Measurements from ENCODE around the gene PRTG.
"Not testable (repeated sequence)": the region's sequence is repeated elsewhere in the genome, so short reads cannot be mapped to it uniquely, and the experiment has no call there.

The PRTG gene

DNA sequence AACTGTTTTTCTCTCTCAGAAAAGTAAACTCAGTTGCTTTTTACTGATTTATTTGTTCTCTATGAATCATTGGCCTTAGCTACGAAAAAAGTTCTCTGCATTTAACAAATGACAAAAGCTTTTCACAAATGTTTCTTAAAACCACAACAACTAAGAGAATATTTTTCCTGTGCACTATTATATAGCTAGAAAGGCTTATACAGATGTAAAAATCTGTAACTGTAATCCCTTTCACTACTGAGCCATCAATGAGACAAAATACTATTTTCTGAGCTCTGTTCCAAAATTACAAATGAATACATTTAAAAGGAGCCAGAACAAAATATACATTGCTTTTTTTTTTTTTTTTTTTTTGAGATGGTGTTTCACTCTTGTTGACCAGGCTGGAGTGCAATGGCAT lies 109.2 kb downstream of the PRTG start:
- no peak for DNase-seq (ENCODE audit: low read depth in 2 of 2)

DNA sequence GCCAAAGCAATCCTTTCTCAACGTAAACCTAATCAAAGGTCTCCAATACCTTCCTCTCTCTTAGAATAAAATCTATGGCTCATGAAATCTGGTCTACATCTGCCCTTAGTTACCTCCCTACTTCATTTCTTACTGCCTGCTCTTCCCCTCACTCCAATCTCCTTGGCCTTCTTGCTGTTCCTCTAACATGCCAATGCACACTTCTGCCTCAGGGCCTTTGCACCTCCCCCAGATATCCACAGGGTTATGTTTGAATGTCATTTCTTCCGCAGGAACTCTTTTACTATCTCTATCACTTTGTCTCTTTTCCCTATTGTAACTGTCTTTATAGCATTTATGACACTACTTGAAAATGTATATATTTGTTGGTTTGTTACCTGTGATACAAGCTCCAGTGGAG lies 110.5 kb downstream of the PRTG start:
- DNase-seq (ENCODE audit: low read depth in 2 of 2): no peak

DNA sequence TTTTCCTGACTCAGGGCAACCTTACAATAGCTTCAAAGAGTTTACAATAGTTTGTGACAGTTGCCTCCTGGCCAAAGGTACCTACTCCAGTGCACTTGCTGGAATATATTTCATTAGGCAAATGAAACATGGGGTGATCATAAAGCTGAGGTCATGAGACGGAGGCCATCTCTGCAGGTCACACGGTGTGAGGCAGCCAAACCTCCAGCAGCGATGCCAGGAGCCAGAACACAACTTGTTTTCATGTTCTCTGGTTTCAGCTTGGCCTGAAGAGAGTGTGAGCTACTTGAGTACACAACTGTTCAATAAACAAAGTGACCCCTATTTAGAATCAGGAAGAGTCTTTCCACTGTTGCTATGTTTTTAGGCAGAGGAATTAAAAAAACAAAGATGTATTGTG lies 112.1 kb downstream of the PRTG start:
- DNase-seq (ENCODE audit: low read depth in 2 of 2): no peak

DNA sequence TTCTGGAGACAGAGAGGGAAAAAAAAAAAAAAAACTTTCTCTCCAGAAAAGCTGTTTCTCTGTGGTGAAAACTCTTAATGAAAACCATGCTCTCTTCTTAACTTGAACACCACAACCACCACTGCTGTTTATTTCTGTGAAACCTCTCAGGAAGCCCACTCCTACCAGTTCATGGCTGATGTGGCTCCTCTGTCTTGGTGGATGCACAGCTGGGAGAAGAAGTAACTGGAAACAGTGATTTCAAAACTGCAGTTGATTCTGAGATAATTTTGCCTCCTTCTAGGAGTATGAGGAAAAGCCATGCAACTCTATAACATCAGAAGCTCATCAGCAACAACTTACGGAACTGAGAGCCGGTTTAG lies 114.6 kb downstream of the PRTG start:
- DNase-seq (ENCODE audit: low read depth in 2 of 2): no peak

DNA sequence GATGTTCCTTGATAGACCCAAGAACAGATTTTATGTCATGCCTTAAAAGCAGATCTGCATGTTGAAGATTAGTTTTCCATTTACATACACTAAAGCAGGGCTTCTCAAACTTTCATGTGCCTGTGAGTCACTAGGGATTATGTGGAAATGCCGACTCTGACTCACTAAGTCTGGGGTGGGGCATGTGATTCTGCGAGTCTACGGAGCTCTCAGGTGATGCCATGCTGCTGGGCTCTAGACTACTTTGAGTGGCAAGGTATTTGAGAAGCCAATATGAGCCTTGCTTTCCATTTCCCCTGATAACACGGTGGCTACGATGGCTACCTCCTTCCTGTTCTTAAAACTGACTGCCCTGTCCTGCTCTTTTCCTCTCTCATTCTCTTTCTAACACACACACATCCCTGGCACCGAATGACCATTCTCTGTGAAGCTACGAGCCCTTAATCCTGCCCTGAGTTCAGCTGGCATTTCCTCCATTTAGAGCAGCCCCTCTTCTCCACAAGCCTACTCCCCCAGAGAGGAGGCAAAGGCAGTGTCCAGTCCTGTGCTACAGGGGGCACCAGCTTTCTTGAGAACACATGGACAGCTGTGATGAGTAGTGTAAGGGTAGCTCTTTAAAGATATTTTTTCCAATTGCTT lies 115.1 kb downstream of the PRTG start:
- DNase-seq (ENCODE audit: low read depth in 2 of 2): no peak

DNA sequence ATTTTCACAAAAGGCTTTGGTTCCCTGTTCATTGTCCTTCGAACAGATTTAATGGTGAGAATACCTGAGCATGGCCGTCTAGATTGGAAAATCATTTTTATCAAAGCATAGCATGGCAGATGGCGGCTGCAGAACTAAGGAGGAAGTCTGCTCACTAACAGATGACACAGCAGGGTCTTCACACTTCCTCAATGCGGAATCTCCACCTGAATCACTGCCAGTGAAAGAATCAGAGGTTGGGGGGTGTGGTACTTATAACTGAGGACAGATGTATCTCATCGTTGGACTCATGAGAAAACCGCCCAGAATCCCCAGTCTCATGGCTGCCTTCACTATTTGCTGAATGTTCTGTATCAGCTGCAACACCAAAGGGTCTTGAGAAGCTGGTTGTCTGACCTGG lies 123.2 kb downstream of the PRTG start:
- DNase-seq (ENCODE audit: low read depth in 2 of 2): no peak

DNA sequence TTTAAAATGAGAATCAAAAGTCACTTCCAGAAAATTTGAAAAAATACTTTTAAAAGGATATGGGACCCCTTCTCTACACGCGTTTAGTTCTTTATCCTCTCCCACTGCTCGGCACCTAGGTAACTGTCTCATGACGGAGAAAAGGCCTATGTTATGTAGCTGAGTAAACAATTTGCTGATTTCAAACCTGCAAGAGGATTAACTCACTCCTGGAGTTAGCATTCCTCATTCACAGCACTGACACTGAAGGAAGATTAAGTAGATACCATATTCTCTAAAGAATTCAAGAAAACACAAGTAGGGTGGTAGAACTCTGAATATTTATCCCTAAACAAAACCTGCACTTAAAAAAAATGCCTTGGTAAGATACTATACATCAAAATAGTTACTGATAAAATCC lies 124.6 kb downstream of the PRTG start:
- no peak for DNase-seq (ENCODE audit: low read depth in 2 of 2)

DNA sequence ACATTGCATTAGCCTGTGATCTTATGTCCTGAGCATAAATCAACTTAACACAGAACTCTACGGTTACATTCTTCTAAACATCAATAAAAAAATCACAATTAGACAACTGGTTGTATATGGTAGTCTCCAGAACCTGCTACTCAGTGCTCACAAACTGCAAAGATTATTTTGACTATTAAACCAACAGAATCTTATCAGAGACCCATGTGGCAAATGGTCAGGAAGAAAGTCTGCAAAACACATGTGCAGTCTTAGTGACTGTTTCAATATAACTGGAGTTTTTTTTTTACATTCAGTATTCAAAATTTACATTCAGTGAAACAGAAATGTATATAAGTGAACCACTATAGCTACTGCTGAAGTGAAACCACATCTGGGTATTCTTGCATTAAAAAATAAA lies 127.5 kb downstream of the PRTG start:
- no peak for DNase-seq (ENCODE audit: low read depth in 2 of 2)

DNA sequence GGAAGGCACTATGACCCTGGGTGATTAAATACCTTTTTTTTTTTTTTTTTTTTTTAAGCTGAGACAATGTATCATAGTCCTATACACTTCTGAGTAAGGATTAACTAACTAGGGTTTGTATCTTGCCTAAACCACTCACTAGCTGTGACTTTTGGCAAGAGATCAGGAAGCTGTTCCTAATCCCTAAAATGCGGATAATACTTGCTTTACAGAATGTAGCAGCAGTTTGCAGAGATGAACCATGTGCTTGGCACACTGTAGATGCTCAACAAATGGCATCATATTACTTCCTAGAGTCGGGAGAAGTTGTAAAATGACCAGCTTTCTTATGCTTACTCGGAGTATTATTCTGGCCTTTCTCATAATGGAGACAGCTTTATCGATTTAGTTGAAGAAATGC lies 129.2 kb downstream of the PRTG start:
- no peak for DNase-seq (ENCODE audit: low read depth in 2 of 2)

DNA sequence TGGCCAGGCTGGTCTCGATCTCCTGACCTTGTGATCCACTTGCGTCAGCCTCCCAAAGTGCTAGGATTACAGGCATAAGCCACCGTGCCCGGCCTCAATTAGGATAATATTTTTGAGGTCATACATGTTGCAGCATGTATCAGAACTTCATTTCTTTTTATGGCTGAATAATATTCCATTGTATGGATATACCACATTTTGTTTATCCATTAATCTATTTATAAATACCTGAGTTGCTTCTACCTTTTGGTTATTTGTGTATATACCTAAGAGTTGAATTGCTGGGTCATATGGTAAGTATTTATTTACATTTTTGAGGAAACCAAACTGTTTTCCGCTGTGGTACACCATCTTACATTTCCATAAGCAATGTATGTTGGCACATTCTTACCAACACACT lies 136.7 kb downstream of the PRTG start:
- DNase-seq (ENCODE audit: low read depth in 2 of 2): no peak

DNA sequence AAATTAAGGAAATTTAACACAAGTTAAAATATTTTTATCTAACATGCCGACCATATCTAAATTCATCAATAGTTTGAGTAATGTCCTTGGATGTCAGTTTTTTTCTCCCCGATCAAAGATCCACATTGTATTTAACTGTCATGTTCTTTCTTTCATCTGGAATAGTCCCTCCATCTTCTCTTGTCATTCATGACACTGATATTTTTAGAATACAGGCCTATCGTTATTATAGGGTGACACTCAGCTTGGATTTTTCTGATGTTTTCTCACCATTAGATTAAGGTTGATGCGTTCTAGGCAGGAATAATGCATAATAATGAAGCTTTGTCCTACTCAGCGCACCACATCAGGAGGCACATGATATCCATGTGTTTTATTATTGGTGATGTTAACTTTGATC lies 141.6 kb downstream of the PRTG start:
- DNase-seq (ENCODE audit: low read depth in 2 of 2): no peak

DNA sequence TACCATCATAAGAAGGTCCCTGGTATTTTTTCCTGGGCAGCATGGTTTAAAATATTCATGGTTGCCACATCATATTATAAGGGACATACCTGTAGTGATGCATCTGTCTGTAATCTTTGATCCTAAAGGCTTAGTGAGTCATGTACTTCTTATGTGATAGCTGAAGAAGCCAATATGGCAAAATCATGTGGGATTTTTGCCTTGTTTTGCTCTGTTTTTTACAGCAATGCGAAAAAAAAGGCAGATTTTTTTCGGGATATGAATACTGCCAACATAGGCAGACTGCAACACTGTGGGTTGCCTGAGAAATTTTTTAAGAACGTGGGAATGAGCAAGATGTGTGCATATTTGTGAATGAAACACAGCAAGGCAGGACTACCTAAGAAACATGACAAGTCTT lies 143.5 kb downstream of the PRTG start:
- no peak for DNase-seq (ENCODE audit: low read depth in 2 of 2)

DNA sequence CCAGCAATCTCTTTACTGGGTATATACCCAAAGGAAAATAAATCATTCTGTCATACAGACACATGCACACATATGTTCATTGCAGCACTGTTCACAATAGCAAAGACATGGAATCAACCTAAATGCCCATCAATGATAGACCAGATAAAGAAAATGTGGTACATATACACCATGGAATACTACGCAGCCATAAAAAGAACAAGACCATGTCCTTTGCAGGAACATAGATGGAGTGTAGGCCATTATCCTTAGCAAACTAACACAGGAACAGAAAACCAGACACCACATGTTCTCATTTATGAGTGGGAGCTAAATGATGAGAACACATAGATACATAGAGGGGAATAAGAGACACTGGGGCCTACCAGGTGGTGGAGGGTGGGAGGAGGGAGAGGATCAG lies 149.9 kb downstream of the PRTG start:
- not testable (repeated sequence) for DNase-seq (ENCODE audit: low read depth in 2 of 2)

DNA sequence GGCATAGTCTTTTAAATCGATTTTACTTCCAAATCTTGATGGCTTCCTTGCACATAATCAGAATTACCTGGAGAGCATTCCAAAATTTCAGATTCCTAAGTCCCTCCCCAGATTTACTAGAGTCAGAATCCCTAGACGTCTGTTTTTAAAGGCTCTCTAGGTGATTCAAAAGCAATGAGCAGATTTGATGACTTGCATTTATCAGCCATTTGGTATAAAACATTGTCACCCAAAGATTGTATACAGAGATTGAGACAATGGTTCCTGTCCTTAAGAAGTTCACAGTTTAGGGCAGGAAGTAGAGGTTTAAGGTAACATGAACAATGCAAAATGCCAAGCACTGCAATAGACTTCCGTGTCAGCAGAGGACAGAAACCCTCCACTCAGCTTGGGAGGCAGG lies 152.2 kb downstream of the PRTG start:
- no peak for DNase-seq (ENCODE audit: low read depth in 2 of 2)

DNA sequence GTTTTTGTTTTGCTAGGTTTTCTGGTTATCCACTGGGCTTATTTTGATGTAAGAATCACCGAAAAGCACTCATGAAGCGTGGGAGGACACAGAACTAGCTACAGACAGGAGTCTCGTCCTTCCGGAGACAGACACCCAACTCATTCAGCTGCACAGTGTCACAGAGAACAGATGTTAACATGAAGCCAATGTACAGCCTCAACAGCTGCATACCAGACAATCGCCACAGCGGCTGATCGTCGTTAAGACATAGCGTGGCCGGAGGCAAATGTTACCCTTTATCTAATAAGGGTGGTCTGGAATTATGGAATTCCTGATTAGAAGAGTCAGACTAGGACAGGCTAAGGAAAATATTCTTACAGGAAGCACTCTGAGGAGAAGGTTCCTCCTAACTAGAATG lies 153.7 kb downstream of the PRTG start:
- no peak for DNase-seq (ENCODE audit: low read depth in 2 of 2)

DNA sequence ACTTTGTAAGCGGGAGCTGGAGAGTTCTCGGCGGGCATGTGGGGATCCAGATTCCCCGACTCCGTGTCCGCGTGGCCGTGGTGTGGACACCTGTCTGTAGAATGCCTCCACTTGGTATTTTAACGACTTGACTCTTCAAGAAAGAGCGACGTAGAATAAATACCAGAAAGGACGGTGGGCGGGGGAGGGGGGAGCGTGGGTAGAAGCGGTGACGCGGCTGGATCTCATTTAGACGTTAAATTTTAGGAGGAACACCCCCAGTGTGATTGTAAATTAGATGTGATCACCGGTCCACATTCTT lies 154.2 kb downstream of the PRTG start:
- no peak for DNase-seq (ENCODE audit: low read depth in 2 of 2)

DNA sequence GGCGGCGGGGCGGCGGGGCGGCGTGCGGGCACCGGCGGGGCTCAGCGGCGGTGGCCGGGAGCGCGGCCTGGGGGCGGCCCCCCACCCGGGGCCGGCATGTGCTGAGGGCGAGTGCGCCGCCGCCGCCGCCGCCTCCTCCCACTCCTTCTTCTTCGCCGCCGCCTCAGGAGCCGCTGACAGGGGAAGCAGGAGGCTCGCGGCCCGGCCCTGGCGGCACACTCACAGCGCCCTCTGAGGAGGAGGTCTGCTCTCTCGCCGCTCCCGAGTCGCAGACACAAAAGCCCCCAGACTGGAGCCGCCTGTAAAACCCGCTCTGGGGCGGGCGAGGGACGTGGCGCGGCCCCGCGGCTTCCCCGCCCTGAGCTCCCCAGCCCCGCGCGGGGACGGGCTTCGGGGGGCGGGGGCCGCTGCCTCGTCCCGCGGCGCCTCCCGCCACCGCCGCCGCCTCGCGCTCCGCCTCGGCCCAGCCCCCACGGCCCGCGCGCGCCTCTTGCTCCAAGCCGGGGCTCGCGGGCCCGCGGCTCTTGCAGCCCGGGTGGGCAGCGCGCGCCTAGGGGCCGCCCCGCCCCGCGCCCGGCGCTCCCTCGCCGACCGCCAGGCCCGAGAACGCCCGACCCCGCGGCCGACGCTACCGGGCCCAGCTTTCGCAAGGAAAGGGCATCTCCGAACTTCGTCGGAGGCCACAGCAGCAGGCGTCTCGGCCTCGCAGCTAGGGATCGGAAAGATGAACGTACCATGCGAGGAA lies 154.7 kb downstream of the PRTG start, which contains the start of gene PYGO1:
Gene PYGO1 (minus strand): TSS at position 276 of the 745 bp plus-strand sequence. CDS start 462 bp downstream, outside the sequence.
- DNase-seq (ENCODE audit: low read depth in 2 of 2): no peak

DNA sequence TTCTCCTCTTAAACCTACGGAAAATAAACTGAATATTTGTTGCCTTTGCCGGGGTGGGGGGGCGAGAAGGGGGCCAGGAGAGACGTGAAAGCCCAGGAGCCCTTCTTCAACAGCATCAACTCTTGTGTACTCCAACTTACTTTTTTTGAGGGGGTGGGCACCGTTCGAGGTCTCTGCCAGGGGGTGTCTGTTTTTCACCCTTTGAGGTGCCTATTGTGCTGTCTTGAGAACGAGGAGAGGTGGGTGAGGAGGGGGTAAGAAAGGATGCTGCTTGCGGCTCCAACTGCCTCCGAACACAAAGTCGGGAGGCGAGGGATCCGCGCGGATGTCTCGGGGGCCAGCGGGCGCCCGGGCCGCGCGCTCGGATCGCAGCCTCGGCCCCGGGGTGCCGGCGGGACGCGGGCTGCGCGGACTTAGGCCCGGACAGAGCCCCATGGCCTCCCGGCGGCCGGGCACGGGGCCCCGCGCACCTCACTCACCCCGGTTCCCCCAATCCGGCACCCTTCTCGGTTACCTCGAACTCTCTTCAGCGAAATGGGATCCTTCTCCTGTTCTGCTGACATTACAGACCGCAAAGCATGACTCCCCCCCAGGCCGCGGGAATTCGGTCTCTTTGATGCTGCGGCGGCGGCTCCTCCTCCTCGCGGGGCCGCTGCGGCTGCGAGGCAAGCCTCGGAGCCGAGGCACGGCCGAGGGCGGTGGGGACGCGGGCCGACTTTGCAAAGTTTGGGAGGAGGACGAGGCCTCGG lies 155.5 kb downstream of the PRTG start:
- no peak for DNase-seq (ENCODE audit: low read depth in 2 of 2)

DNA sequence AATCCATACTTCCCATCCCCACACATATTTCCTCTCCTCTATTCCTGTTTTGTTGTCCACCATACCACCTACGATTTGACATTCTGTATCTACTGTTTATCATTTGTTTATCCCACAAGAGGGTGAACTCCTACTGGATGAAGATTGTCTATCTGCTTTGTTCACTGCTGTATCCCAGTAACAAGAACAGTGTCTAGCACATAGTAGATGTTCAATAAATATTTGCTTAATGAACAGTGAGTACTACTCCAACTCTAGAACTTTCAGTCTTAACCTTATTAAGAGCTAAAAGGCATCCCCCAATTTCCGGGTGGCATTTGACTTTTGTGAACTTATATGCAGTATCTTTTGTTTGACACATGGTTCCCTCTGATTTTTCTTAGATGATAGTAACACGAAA lies 156.1 kb downstream of the PRTG start:
- no peak for DNase-seq (ENCODE audit: low read depth in 2 of 2)

DNA sequence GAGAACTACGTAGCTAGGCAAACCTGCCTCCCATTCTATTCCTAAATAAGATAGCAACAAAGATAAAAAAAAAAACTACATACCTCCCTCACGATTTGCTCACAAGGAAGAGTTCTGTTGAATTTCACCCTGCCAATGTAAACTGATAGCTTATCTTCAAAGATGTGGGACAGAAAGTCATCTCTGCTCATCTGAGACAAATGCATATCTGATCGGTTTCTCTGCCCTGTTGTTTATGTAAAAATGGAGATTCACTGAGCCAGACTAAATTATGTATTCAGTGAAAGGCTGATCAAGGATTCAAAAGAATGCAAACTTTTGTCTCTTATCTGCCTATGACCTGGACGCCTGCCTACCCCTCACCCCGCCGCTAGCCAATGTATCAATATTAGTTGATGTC lies 166.0 kb downstream of the PRTG start:
- no peak for DNase-seq (ENCODE audit: low read depth in 2 of 2)

DNA sequence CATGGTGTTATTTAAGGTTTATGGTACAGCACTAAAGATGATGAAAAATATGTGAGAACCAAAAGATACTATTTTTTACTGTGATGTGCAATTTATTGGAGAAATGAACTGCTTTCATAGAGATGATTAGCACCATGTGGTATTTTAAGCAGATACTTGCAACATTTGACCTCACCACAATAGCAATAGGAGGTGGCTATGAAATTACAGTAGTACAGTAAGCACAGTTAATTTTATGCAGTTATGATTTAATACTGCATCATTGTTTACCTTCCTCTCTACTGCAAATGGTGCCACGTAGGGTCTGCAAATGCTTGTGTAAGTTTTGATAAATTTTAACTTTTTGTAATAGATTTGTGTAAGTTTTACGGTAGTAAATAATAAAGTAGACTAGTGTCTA lies 168.9 kb downstream of the PRTG start:
- DNase-seq (ENCODE audit: low read depth in 2 of 2): no peak

DNA sequence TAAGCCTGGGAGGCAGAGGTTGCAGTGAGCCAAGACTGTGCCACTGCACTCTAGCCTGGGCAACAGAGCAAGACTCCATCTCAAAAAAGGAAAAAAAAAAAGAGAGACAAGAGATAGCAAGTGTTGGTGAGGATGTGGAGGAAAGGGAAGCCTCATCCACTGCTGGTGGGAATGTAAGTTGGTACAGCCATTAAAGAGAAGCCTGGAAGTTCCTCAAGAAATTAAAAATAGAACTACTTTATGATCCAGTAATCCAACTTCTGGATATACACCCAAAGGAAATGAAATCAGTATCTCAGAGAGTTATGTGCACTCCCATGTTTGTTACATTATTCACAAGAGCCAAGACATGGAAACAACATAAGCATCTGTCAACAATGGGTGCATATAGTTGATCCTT lies 169.7 kb downstream of the PRTG start:
- DNase-seq (ENCODE audit: low read depth in 2 of 2): no peak
